ENCODE data around the gene ATP5F1C. TPM values are rescaled to one million over a fixed set of nuclear protein-coding genes. Genes with fewer than 3 reads are reported as not detected.

ATP5F1C gene
- polyA plus RNA-seq, 3 donors = 179 to 455 (median 437) TPM

GRCh38 chr10:7832060-7832459 is 44.1 kb downstream of the ATP5F1C start:
- no peaks in the 10 kb centered on the region for H3K4me1 ChIP-seq (ENCODE audit: control insufficient read depth in 1 of 2, insufficient read depth in 2 of 2, low read length in 2 of 2)
- H3K27ac ChIP-seq (ENCODE audit: low read depth in 1 of 2, low read length in 2 of 2) = no peak overlapping the region
- Mint-ChIP-seq H3K4me3 (no peak overlapping the region), H3K27me3 (ENCODE audit: low read depth in 3 of 3) (no peaks in the 10 kb centered on the region), H3K4me1 (peaks cover 8% of the 10 kb centered on the region), H3K9me3 (peaks cover 0 to 2% (median 0%) of the 10 kb centered on the region in 7 donors), H3K27ac (no peak overlapping the region), H3K36me3 (peaks cover 52 to 55% of the 10 kb centered on the region in 2 donors)
- intact Hi-C loops (cut with micrococcal nuclease) = no loop called here
- no peaks in the 10 kb centered on the region for H3K9me3 ChIP-seq (replicated peaks in 1 of 2; ENCODE audit: control insufficient read depth in 1 of 2, insufficient read depth in 1 of 2, low read length in 2 of 2)
- peaks cover 75% of the 10 kb centered on the region for H3K79me2 ChIP-seq (ENCODE audit: insufficient read depth, low read length)
- TF ChIP-seq, protein P1, sequence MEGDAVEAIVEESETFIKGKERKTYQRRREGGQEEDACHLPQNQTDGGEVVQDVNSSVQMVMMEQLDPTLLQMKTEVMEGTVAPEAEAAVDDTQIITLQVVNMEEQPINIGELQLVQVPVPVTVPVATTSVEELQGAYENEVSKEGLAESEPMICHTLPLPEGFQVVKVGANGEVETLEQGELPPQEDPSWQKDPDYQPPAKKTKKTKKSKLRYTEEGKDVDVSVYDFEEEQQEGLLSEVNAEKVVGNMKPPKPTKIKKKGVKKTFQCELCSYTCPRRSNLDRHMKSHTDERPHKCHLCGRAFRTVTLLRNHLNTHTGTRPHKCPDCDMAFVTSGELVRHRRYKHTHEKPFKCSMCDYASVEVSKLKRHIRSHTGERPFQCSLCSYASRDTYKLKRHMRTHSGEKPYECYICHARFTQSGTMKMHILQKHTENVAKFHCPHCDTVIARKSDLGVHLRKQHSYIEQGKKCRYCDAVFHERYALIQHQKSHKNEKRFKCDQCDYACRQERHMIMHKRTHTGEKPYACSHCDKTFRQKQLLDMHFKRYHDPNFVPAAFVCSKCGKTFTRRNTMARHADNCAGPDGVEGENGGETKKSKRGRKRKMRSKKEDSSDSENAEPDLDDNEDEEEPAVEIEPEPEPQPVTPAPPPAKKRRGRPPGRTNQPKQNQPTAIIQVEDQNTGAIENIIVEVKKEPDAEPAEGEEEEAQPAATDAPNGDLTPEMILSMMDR (IDR thresholded peaks at IDR 0.05) = no peak
- H3K9ac ChIP-seq (ENCODE audit: insufficient read depth, low read length, poor library complexity, severe bottlenecking) = no peak overlapping the region
- no CpG with 5 or more reads among the region's 1 CpG for WGBS (ENCODE audit: insufficient coverage)
- H3K27me3 ChIP-seq (ENCODE audit: control insufficient read depth in 2 of 2, insufficient read depth in 2 of 2, low read length in 2 of 2) = no peaks in the 10 kb centered on the region
- no peak overlapping the region for H2AFZ ChIP-seq (ENCODE audit: insufficient read depth, low read depth, low read length, poor library complexity, severe bottlenecking)
- peaks cover 27% of the 10 kb centered on the region for H4K20me1 ChIP-seq (ENCODE audit: insufficient read depth, low read length)
- H3K4me2 ChIP-seq (replicated peaks; ENCODE audit: extremely low read depth, low read length, poor library complexity, severe bottlenecking) = no peak overlapping the region
- H3K36me3 ChIP-seq (replicated peaks in 1 of 2; ENCODE audit: control insufficient read depth in 1 of 2, insufficient read depth in 2 of 2, low read length in 2 of 2) = peaks cover 14 to 40% of the 10 kb centered on the region in 2 donors
- no peak overlapping the region for H3K4me3 ChIP-seq (replicated peaks in 1 of 3; ENCODE audit: low read depth in 2 of 3, low read length in 3 of 3)
- no peak for DNase-seq

DNA sequence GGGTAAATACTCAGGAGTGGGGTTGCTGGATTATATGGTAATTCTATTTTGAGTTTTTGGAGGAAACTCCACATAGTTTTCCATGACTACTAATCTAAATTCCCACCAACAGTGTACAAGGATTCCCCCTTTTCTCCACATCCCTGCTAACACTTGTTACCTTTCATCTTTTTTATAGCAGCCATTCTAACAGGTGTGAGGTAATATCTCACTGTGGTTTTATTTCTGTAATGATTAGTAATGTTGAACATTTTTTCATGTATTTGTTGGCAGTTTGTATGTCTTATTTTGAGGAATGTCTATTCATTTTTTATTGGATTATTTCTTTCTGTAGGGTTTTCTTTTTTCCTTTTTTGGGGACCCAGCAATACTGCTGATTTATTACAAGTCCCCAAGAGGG is 45.2 kb downstream of the ATP5F1C start:
- peaks cover 69% of the 10 kb centered on the region for H3K79me2 ChIP-seq (ENCODE audit: insufficient read depth, low read length)
- H3K27ac ChIP-seq (ENCODE audit: low read depth in 1 of 2, low read length in 2 of 2) = no peak overlapping the region
- H3K36me3 Mint-ChIP-seq = peaks cover 41 to 51% of the 10 kb centered on the region in 2 donors
- TF ChIP-seq, protein P1 (IDR thresholded peaks at IDR 0.05) = no peak
- no peaks in the 10 kb centered on the region for H3K27me3 ChIP-seq (ENCODE audit: control insufficient read depth in 2 of 2, insufficient read depth in 2 of 2, low read length in 2 of 2)
- H3K9ac ChIP-seq (ENCODE audit: insufficient read depth, low read length, poor library complexity, severe bottlenecking) = no peak overlapping the region
- peaks cover 7% of the 10 kb centered on the region for H3K4me1 Mint-ChIP-seq
- no peaks in the 10 kb centered on the region for H3K9me3 ChIP-seq (replicated peaks in 1 of 2; ENCODE audit: control insufficient read depth in 1 of 2, insufficient read depth in 1 of 2, low read length in 2 of 2)
- H3K36me3 ChIP-seq (replicated peaks in 1 of 2; ENCODE audit: control insufficient read depth in 1 of 2, insufficient read depth in 2 of 2, low read length in 2 of 2) = peaks cover 8 to 31% of the 10 kb centered on the region in 2 donors
- H3K4me1 ChIP-seq (ENCODE audit: control insufficient read depth in 1 of 2, insufficient read depth in 2 of 2, low read length in 2 of 2) = no peaks in the 10 kb centered on the region
- DNase-seq = no peak
- no peaks in the 10 kb centered on the region for H3K27me3 Mint-ChIP-seq (ENCODE audit: low read depth in 3 of 3)
- H3K4me2 ChIP-seq (replicated peaks; ENCODE audit: extremely low read depth, low read length, poor library complexity, severe bottlenecking) = no peak overlapping the region
- intact Hi-C loops (cut with micrococcal nuclease) = no loop called here
- no peak overlapping the region for H3K4me3 Mint-ChIP-seq
- no peak overlapping the region for H2AFZ ChIP-seq (ENCODE audit: insufficient read depth, low read depth, low read length, poor library complexity, severe bottlenecking)
- no peak overlapping the region for H3K27ac Mint-ChIP-seq
- H3K9me3 Mint-ChIP-seq = peaks cover 0 to 2% (median 0%) of the 10 kb centered on the region in 7 donors
- H3K4me3 ChIP-seq (replicated peaks in 1 of 3; ENCODE audit: low read depth in 2 of 3, low read length in 3 of 3) = no peak overlapping the region
- H4K20me1 ChIP-seq (ENCODE audit: insufficient read depth, low read length) = peaks cover 30% of the 10 kb centered on the region
